ENCODE measurements around the gene ADCY7.

ADCY7 gene

GRCh38 chr16:50284131-50284911 is 18.0 kb downstream of the ADCY7 start:
- DNase-seq = no peak

- no peak for DNase-seq
These were observed 19.2 kb downstream of the ADCY7 start for GRCh38 chr16:50285406-50286003.

- DNase-seq = no peak
These were observed 20.3 kb downstream of the ADCY7 start for GRCh38 chr16:50286681-50287080.

- DNase-seq = no peak
These were observed 21.7 kb downstream of the ADCY7 start for GRCh38 chr16:50288026-50288425.

GRCh38 chr16:50288920-50289319 is 22.6 kb downstream of the ADCY7 start:
- no peak for DNase-seq

- DNase-seq = no peak
These were observed 23.8 kb downstream of the ADCY7 start for GRCh38 chr16:50289950-50290764.

- no peak for DNase-seq
These were observed 24.5 kb downstream of the ADCY7 start for GRCh38 chr16:50290856-50291255.

- DNase-seq = no peak
These were observed 25.6 kb downstream of the ADCY7 start for GRCh38 chr16:50291719-50292565.

GRCh38 chr16:50292566-50292948 is 26.2 kb downstream of the ADCY7 start:
- no peak for DNase-seq

- DNase-seq = no peak
These were observed 26.9 kb downstream of the ADCY7 start for GRCh38 chr16:50293041-50293783.

- DNase-seq = no peak
These were observed 27.9 kb downstream of the ADCY7 start for GRCh38 chr16:50293994-50294855.

GRCh38 chr16:50294955-50295354 is 28.6 kb downstream of the ADCY7 start:
- DNase-seq = no peak

GRCh38 chr16:50295541-50296132 is 29.3 kb downstream of the ADCY7 start:
- no peak for DNase-seq

- no peak for DNase-seq
These were observed 30.5 kb downstream of the ADCY7 start for GRCh38 chr16:50296807-50297206.

GRCh38 chr16:50297301-50298074 is 31.1 kb downstream of the ADCY7 start:
- no peak for DNase-seq

GRCh38 chr16:50298075-50298460 is 31.7 kb downstream of the ADCY7 start:
- DNase-seq = no peak

- DNase-seq = no peak
These were observed 32.5 kb downstream of the ADCY7 start for GRCh38 chr16:50298591-50299507.

- no peak for DNase-seq
These were observed 33.3 kb downstream of the ADCY7 start for GRCh38 chr16:50299508-50300105.
